NCI-H1048 (cell line): ENCODE data around the gene MAMDC2.

ENCODE experiments used
- DNase-seq: peaks from one replicate; lab custom pipeline; 2025; lab: John Stamatoyannopoulos, UW

MAMDC2 gene

DNA sequence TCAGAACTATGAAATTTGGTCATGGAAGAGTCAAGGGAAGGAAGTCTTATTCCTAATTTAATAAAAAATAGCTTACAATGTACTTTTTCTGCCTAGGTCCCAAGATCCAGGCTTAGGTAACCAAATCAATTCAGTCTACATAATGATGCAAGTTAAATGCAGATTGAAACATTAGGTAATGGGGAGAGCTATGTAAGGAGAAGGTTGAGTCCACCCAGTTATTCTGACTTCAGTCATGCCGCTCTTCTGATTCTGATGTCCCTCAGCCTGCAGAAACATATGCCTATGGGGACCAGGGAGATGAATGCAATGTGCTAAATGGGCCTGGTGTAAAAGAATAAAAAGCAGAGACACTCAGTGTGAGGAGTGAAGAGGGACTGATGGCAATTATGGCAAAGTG is 63.9 kb downstream of the MAMDC2 start:
- DNase-seq = no peak

GRCh38 chr9:70108181-70108580 is 64.5 kb downstream of the MAMDC2 start:
- DNase-seq = no peak

DNA sequence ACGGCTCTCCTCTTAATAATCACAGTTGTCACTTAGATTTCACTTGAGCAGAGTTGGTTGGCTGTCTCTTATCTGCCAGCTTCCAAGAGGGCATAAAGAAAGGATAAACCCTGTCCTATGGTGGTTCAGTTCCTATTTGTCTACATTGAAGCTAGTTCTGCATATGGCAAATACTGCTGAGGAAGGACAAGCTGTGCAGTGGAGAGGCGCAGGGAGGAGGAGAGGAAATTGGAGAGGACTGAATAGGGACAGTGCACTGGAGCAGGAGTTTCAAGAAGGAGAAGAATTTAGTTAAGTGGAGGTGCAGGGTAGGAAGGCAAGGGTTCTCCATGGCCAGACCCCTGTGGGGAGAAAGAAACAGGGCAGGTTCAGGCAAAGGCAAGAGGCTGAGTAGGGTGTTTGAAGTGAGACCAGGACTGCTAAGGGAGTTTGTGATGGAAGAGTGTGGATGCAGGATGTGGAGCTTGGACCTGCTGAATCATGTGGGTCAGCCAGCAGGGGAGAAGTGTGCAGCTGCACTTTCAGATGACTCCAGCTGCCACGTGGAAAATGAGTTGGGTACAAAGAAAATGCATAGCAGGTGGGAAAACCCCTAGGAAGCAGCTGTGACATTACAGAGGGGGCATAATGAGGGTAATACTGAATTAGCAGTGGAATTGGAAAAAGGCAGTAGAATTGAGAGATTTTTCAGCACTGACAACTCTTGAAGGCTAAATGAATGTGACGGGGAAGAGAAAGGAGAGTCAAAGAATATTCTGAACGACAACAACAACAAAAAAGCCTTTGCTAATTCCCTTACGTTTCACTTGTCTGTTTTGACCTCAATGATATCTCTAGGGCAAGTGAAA is 66.8 kb downstream of the MAMDC2 start:
- no peak for DNase-seq

GRCh38 chr9:70111042-70111602 is 67.5 kb downstream of the MAMDC2 start:
- DNase-seq = no peak

- no peak for DNase-seq
These were observed 68.1 kb downstream of the MAMDC2 start for GRCh38 chr9:70111641-70112236.

- no peak for DNase-seq
These were observed 69.3 kb downstream of the MAMDC2 start for GRCh38 chr9:70112981-70113380.

DNA sequence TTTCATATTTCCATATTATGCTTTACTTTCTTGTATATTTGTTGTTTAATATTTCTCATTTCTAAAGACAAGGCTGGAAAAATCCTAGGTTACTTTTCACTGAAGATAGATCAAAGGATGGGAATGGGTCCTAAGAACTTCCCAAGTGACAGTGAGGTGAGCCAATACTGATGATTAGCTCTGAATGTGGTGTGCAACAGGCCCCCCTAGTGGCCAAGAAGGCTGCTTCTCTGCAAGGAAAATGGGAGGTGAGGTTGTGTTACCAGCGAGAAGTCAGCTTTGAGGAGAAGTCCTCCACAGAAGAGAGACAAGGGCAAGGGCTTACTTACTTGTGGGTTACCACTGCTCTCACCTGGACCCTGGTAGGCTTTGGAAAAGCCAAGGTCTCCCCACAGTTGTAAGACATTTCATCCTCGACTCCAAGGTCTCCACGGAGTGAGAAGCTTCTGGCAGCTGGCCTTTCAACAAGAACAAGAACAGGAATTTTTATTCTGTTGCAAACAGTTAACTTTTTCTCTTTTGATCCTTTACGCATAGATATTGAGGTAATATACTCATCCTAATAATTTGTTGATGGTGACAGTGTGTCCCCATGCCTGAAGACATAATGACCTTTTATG is 69.9 kb downstream of the MAMDC2 start:
- DNase-seq = no peak

GRCh38 chr9:70114898-70115297 is 71.2 kb downstream of the MAMDC2 start:
- no peak for DNase-seq

DNA sequence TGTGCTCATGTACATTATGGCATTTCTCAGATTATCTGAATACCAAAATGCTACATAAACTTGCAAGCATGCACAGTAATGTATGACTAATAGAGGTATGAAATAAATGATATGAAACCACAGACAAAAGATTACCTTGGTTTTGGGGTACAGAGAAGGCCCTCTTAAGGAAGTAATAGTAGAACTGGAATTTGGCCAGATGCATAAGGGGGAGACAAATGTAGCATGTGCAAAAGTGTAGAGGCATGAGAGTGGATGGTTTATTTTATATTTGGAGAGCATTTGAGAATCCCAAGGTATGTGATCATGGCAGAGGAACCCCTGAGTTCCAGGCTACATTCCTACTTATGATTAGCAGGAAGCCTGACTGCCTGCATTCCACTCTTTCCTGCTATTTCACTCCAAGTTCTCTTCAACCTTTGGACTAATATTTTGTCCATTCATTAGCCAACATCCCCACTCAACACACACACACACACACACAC is 74.2 kb downstream of the MAMDC2 start:
- no peak for DNase-seq

DNA sequence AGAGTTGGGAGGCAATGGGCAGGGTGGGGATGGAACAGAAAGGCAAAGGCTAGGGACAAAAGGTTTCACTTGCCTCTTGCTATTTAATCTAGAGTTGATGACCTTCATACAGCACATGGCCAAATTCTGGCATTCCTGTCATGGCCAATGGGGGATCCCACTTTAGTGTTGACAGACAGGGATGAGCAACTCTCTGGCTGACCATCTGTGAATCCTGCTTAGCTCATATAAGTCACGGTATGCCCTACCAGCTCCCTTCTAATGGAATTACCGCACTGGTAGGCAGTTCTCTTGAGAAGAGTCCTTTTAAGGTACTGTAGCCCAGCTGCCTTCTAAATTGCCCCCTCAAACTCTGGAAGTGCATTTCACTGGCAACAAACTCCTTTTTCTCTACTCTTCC is 76.1 kb downstream of the MAMDC2 start:
- no peak for DNase-seq

DNA sequence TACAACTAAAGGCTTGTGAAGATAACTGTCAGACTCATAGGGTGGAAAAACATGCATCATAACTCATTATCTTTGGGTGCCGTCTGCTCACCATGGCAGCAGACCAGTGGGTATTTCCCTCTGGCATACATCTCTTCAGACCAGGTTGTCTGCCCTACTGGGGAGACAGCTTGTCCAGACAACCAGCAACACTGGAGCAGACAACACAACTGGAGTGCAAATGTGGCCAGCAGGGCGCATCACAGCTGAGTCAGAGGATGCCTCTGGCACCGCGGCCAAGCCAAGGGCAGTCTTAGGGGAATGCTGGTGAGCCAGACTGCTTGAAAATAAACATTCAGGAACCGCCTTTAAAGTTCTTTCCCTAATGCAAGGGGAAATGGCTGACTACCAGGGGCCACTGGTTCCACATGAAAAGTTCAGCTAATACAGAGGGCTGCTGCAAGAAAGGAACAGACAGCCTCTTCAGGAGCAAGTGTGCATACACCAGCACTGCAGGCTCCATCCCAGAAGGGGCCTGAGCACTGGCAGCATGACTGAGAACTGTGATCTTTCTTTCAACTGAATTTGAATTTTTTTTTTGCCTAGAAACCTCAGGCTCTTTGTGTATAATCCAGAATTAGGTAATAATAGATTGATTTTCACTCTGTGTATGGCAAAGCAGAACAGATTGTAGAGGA is 77.3 kb downstream of the MAMDC2 start:
- no peak for DNase-seq

DNA sequence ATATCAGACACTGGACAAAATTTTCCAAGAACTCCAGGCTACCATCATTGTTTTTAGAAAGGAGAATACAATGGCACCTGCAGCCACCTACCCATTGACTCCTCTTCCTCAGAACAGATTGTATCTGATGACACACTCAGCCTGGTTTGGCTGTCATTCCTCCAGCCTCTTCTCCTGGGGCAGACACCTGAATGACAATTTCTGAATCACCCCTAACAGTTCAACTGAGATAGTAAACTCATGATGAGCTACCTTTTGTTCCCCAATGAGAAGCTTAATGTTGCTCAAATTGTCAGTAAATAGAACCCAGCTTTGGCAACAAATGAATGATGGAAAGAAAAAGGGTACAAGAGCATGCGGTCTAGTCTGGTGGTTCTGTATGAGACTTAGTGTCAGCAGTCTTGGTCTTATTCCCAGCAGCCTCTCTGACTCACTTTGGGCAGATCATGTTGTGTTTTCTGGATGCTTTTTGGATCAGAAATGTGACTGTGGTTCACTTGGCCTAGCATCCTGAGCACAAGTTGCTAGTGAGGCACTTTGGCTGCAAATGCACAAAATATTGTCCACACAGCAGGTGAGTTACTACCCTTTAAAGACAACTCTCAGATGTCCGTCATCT is 78.3 kb downstream of the MAMDC2 start:
- no peak for DNase-seq

DNA sequence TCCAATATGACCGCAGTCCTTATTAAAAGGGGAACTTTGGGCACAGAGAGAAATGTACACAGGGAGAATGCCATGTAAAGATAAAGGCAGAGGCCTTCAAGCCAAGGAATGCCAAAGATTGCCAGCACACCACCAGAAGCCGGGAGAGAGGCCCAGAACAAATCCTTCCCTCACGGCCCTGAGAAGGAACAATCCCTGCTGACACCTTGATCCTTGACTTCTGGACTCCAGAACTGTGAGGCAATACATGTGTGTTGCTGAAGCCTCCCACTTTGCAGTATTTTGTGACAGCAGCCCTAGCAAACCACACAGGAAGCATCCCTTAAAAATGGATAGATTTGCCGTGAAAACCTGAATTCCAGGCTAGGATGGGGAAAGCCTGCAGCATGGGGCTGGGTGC is 80.0 kb downstream of the MAMDC2 start:
- DNase-seq = no peak

DNA sequence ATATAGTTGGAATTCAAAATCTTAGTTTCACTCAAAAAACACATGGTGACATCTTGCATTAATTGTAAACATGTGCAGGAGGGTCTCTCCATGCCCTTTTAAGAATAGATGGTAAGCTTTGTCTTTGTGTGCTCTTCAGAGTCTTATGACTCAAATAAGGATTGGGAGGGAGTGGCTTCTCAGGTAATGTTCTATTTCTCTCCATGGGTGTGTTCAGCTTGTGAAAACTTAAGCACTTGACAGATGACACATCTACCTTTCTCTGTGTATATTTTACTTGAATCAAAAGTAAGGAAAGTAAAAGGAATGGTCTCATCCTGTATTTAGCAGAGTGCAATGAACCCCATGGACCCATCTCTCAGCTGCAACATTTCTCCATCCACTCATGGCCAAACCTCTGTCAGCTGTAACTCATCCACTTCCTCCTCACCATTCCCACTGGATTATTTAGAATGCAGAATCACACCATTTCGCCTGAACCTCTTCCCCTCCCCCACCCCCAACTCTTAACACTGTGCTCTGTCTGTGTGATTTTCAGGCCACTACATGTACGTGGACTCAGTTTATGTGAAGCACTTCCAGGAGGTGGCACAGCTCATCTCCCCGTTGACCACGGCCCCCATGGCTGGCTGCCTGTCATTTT is 82.1 kb downstream of the MAMDC2 start:
- no peak for DNase-seq

DNA sequence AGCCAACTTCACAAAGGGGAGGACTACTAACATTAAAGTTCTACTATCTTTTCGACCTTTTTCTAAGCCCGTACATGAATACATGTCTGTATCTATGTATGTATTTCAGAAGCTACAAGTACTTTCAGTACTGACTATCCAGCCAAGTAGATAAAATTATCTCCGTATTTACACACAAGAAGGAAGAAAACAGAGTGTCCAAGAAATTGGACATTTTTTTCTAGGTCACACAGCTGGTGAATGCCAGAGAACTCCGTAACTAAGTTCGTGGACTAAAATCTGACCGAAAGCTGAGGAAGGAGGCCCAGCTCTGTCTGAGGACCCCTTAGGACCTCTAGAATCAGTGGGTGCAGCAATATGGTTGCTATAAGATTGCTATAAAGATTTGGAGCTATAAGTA is 83.4 kb downstream of the MAMDC2 start:
- no peak for DNase-seq

DNA sequence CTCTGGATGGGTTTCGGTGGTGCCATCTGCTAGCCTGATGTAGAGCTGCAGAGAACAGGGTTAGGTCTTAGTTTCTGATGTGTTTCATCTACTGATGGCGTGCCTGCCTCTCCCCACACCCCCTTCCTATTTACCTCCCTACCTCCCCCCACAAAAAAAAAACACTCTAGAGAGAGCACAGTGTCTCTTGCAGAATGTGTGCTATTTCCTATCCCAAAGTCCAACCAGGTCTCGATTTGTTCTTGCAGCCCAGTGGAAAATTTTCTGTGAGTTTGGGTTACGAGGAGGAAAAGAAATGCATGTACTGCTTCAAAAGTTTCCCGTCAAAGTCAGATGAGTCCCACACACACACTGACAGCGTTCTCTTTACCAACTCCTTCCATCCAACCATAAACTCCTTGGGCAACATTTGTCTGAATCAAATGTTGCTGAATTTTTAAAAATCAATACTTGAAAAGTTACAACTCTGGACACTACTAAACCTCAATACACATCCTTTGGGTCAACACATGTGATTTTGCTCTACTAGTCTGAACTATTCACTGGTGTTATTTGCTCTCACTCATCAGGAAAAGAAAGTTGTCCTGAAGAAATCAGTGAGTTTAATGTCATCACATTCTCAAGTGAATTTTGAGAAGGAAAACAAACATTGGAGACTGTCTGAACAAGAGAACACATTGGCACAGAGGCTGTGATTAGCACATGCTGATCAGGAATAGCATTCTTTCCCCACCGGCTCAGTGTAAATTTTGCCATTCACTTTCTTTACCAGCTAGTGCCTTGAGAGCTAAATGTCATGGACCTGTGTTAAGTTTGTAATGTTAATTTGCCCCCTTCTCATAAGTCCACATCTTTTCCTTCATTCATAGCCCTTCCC is 84.1 kb downstream of the MAMDC2 start:
- no peak for DNase-seq

DNA sequence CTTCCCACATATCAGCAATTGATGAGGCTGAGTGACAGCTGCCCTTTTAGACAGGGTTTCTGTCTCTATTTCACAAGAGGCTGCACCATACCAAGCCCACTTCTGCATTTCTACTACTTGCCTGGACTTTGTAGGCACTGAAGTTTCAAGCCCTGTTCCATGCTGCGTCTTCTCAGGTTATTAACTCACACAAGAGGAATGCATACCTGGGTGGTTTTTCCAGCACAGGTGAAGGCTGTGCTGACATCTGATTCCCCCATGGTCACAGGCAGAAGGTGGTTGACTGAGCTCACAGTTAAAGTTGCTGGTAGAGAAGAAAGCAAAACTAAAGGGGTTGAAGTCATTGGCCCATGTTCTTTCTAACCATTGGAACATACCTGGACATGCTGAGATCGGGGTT is 86.6 kb downstream of the MAMDC2 start:
- no peak for DNase-seq

- DNase-seq = no peak
These were observed 87.6 kb downstream of the MAMDC2 start for GRCh38 chr9:70131296-70131695.

DNA sequence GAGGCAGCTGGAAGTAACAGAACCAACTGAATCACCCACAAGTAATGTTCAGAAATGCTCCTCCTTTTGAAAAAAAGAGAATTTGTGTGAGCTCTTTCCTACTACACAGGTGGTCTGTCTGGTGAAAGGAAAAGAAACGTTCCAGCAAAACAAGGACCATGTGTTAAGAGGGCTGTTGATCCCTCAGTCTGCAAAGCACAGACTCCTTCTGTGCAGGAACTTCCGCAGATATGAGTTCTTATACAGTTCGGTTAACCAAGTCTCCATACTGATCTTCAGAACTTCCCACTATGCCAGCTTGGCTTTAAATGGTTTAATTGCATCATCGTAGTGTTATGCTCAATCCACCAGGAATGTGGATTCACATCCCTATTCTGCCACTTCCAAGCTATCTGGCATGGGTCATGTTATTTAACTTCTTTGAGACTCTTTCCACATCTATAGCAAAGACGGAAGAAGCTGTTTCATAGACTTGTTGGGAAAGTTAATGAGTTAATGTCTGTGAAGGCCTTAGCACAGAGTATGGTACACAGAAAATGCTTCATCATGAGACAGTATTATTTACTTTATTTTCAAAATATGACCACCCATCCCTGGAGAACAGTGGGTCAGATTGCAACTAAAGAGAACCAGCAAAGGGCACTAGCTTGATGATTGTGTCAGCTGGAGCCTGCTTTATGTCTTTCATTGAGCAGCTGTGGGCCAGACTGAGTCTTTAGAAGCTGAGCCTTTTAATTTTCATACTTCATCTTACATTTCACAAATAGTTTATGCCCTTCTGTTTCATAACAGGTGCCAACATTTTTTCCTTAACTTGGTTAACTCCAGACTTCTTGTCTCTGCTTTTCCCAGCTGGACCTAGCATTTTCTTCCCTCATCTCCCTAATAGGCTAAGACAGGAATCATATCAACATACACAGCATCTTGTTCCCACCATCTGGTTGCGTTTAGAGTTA is 89.9 kb downstream of the MAMDC2 start:
- DNase-seq = no peak
